Ishikawa (cell line): Measurements from ENCODE around the gene DGUOK.

Experiments used
- CEBPB ChIP-seq: IDR thresholded peaks from 2 replicates; pipeline ENCODE4 v1.6.1; 2012
- CREB1 ChIP-seq: IDR thresholded peaks from 2 replicates; pipeline ENCODE4 v1.6.1; 2012; ENCODE audit warnings: low read depth
- EP300 ChIP-seq: IDR thresholded peaks from 2 replicates; pipeline ENCODE4 v1.6.1; 2012; ENCODE audit warnings: borderline replicate concordance
- MAX ChIP-seq: IDR thresholded peaks from 2 replicates; pipeline ENCODE4 v1.6.1; 2012
- NFIC ChIP-seq: IDR thresholded peaks from 2 replicates; pipeline ENCODE4 v1.6.1; 2012
- RAD21 ChIP-seq: IDR thresholded peaks from 2 replicates; pipeline ENCODE4 v1.6.1; 2012; ENCODE audit warnings: low read depth
- TAF1 ChIP-seq: IDR thresholded peaks from 2 replicates; pipeline ENCODE4 v1.6.1; 2012; ENCODE audit warnings: low read depth, mild to moderate bottlenecking
- TCF12 ChIP-seq: IDR thresholded peaks from 2 replicates; pipeline ENCODE4 v1.6.1; 2012; ENCODE audit warnings: low read depth
- TEAD4 ChIP-seq: IDR thresholded peaks from 2 replicates; pipeline ENCODE4 v1.6.1; 2012
- USF1 ChIP-seq: IDR thresholded peaks from 2 replicates; pipeline ENCODE4 v1.6.1; 2012
- YY1 ChIP-seq: IDR thresholded peaks from 2 replicates; pipeline ENCODE4 v1.6.1; 2012; ENCODE audit warnings: low read depth
- ZBTB7A ChIP-seq: IDR thresholded peaks from 2 replicates; pipeline ENCODE4 v1.6.1; 2012; ENCODE audit warnings: low read depth
- TF ChIP-seq, protein P1 (sequence below): IDR thresholded peaks from 2 replicates; pipeline ENCODE4 v1.6.1; 2012; ENCODE audit warnings: low read depth, mild to moderate bottlenecking

DNA sequence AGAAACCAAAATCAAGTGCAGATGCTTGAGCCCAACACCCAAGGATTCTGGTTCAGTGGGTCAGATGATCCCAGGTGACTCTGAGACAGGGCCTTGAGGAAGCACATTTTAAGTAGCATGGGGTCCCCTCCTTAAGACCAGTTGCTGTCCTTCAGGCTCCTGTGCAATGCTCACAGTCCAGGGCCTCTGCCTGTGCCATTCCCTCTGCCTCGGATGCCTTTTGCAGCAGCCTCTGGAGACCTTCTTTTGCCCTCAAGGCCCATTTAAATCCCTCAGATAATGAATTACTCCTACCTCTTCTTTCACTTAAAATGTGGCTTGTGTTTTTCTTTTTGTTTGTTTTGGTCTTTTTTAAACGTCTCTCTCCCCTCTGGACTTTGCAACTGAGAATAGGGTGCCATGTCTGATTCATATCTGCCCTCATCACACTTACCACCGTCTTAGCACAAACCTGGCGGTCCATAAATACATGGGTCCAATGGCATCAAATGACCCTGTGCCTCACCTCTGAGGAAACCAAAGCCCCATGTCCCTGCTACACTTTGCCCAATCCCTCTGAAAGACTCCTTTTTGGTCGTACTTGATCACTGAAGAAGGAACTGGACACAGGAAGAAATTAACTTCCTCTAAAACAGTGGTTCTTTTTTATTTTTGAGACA is 19.7 kb upstream of the DGUOK start:
- TF ChIP-seq, protein P1, sequence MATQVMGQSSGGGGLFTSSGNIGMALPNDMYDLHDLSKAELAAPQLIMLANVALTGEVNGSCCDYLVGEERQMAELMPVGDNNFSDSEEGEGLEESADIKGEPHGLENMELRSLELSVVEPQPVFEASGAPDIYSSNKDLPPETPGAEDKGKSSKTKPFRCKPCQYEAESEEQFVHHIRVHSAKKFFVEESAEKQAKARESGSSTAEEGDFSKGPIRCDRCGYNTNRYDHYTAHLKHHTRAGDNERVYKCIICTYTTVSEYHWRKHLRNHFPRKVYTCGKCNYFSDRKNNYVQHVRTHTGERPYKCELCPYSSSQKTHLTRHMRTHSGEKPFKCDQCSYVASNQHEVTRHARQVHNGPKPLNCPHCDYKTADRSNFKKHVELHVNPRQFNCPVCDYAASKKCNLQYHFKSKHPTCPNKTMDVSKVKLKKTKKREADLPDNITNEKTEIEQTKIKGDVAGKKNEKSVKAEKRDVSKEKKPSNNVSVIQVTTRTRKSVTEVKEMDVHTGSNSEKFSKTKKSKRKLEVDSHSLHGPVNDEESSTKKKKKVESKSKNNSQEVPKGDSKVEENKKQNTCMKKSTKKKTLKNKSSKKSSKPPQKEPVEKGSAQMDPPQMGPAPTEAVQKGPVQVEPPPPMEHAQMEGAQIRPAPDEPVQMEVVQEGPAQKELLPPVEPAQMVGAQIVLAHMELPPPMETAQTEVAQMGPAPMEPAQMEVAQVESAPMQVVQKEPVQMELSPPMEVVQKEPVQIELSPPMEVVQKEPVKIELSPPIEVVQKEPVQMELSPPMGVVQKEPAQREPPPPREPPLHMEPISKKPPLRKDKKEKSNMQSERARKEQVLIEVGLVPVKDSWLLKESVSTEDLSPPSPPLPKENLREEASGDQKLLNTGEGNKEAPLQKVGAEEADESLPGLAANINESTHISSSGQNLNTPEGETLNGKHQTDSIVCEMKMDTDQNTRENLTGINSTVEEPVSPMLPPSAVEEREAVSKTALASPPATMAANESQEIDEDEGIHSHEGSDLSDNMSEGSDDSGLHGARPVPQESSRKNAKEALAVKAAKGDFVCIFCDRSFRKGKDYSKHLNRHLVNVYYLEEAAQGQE: no peak
- TF ChIP-seq MAX (no peak), RAD21 (no peak), TAF1 (no peak), TEAD4 (no peak), NFIC (no peak), YY1 (no peak), ZBTB7A (no peak), EP300 (no peak), CREB1 (no peak), TCF12 (no peak), USF1 (no peak), CEBPB (no peak)
